Fibroblast of pulmonary artery (primary cell): Measurements from ENCODE around the gene ANKIB1.

Source experiments
- DNase-seq: peaks from one replicate; pipeline ENCODE4 v3.0.0-alpha.2; 2010; ENCODE audit warnings: low read depth
- H3K4me3 ChIP-seq: replicated peaks from 2 replicates; pipeline ENCODE4 v1.5.1; 2011; ENCODE audit warnings: low read depth, mild to moderate bottlenecking, control low read depth, low read length, moderate library complexity
- TF ChIP-seq, protein P1 (sequence below): IDR thresholded peaks from 2 replicates; pipeline ENCODE4 v1.5.1; 2011; ENCODE audit warnings: mild to moderate bottlenecking, control low read depth, low read length, inconsistent platforms; ENCODE audit errors: missing control alignments

ANKIB1 gene

DNA sequence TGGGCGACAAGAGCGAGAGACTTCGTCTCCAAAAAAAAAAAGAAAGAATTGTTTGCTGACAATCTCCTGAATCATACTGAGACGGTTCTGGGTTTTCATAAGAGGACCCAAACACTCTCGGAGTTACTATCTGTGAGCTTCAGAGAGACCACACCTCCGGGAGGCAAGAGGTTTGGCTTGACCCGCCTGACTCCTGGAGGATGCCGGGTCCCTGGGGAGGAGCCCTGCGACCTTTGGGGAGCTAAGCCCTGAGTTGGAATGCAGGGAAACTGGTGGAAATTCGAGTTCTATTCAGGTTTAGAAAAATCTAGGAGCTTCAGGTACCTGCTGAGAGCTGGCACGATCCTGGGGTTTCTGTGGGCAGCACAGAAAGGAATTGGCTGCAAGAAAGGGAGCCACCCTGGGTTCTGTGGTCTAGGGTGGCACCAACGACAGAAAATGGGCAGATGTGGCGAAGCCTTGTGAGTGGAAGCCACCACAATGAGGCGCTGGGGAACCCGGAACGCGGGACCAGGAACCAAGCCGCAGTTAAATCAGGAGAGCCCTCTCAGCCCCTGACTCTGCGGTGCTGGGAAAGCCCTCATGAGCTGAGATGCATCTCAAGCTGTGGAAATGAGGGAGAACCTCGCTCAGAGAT is 179.7 kb downstream of the ANKIB1 start:
- no peak for DNase-seq
- TF ChIP-seq, protein P1, sequence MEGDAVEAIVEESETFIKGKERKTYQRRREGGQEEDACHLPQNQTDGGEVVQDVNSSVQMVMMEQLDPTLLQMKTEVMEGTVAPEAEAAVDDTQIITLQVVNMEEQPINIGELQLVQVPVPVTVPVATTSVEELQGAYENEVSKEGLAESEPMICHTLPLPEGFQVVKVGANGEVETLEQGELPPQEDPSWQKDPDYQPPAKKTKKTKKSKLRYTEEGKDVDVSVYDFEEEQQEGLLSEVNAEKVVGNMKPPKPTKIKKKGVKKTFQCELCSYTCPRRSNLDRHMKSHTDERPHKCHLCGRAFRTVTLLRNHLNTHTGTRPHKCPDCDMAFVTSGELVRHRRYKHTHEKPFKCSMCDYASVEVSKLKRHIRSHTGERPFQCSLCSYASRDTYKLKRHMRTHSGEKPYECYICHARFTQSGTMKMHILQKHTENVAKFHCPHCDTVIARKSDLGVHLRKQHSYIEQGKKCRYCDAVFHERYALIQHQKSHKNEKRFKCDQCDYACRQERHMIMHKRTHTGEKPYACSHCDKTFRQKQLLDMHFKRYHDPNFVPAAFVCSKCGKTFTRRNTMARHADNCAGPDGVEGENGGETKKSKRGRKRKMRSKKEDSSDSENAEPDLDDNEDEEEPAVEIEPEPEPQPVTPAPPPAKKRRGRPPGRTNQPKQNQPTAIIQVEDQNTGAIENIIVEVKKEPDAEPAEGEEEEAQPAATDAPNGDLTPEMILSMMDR, result no peak
- no peak overlapping the region for H3K4me3 ChIP-seq

DNA sequence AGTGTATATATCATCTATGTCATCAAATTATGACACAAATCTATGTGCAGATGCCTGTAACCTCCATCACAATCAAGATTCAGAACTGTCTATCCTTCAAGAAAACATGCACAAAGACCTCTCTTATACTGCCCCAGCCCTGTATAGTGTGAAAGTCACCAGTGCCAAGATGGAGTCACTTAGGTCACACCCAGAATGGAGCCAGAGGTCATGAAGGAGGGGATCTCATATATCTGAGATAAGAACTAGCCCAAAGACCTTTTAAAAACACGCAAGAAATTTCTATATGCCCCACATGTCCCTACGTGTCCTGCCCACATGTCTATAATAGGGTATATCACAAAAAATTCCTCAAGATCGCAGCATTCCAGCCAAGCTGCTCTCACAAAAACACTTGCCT is 181.4 kb downstream of the ANKIB1 start:
- no peak overlapping the region for H3K4me3 ChIP-seq
- TF ChIP-seq, protein P1, result no peak
- DNase-seq, result no peak

DNA sequence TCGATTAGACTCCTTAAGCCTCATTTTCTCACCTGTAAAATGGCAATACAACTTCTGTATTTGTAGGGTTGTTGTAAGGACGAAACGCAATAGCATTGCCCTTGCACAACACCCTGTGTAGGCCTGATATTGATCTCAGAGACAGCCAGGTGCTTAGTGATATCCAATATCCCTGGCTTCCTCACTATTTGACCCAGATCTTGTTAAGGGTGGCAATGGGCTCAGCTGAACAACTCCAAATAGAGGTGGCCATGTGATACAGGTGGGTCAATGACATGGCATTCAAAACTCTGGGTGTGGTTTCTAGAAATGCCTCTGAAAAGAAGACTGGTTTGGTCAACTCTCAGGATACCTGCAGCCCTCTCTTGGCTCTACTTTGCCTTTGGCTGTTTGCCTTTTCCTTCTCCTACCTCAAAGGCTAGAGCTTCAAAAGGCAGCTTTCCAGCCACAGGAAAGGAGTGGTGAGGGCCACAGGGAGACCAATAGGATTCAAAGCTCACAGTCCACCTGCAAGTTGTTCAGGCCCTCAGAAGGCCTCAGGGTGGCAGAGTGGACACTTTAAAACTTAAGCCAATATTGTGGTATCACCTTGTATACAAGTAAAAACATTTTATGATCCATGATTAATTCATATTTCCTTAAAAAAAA is 186.6 kb downstream of the ANKIB1 start:
- no peak for DNase-seq
- no peak overlapping the region for H3K4me3 ChIP-seq
- TF ChIP-seq, protein P1, result no peak

- TF ChIP-seq, protein P1, result no peak
- no peak overlapping the region for H3K4me3 ChIP-seq
- DNase-seq, result no peak
These were observed 187.2 kb downstream of the ANKIB1 start for GRCh38 chr7:92433019-92433418.

DNA sequence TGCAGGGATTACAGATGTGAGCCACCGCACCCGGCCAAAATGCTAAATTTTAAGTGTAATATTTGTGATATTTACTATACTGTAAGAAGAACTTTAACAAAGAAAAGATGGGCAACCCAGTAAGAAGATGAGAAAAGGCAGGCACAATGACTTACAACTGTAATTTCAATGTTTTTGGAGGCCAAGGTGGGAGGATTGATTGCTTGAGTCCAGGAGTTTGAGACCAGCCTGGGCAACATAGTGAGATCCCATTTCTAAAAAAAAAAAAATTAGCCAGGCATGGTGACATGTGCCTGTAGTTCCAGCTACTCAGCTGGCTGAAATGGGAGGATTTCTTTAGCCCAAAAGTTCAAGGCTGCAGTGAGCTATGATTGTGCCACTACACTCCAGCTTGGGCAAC is 189.8 kb downstream of the ANKIB1 start:
- DNase-seq, result no peak
- TF ChIP-seq, protein P1, result no peak
- H3K4me3 ChIP-seq, result no peak overlapping the region

DNA sequence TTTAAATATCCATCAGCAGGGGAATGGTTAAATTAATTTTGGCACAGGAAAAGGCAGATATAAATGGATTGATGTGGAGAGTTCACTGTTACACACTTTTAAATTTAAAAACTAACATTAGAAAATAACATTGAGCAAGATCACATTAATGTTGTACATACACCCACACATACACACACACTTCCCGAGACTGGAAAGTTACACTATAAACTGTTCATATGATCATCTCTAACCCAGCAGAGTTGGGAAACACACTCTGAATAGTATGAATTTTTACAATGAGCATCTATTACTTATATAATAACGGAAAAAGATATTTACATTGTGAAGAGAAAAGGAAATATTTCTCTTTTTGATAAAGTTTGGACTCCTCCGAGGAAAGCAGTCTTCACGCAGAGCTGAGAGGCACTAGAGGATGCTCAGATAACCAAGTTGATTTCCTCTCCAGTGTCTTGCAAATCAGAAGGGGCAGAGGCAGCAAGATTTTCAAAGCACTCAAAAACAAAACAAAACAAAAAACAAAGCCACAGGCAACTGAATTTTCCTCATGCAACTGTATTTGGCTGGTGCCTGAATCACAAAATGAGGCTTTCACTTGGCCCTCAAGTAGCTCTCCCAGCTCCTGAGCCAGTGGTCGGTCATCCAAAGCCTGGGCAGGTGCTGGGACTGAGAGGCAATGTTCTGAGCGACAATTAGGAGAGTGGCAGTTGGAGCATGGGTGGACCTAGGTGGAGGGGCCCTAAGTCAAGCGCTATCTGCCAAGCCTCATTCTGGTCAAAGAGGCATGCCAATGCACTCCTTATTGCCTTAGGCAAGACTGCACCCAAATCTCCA is 191.1 kb downstream of the ANKIB1 start:
- TF ChIP-seq, protein P1, result no peak
- peak; percentile 11 for DNase-seq
- H3K4me3 ChIP-seq, result no peak overlapping the region
